Posterior cingulate gyrus (tissue), 11 donors: Measurements from ENCODE around the gene THRB.
"Not testable (repeated sequence)": the region's sequence is repeated elsewhere in the genome, so short reads cannot be mapped to it uniquely, and the experiment has no call there.

Experiments used
- DNase-seq, 10 donors: peaks; one replicate each; pipeline versions ENCODE4 v3.0.0 to v3.0.0-alpha.2; 2020 to 2021; ENCODE audit warnings: mixed read lengths in 3 of 10
- intact Hi-C: fragments of 100-400 bp; cut with DNase I; formaldehyde crosslinking; loops from one replicate; pipeline ENCODE4 v1.15.1; 2023

The THRB gene

GRCh38 chr3:24454856-24455255, 39.8 kb downstream of the THRB start:
- DNase-seq: no peak
- intact Hi-C loops: no loop called here

- DNase-seq: no peak
- intact Hi-C loops: no loop called here
Measured at GRCh38 chr3:24454393-24454792, 40.3 kb downstream of the THRB start.

DNA sequence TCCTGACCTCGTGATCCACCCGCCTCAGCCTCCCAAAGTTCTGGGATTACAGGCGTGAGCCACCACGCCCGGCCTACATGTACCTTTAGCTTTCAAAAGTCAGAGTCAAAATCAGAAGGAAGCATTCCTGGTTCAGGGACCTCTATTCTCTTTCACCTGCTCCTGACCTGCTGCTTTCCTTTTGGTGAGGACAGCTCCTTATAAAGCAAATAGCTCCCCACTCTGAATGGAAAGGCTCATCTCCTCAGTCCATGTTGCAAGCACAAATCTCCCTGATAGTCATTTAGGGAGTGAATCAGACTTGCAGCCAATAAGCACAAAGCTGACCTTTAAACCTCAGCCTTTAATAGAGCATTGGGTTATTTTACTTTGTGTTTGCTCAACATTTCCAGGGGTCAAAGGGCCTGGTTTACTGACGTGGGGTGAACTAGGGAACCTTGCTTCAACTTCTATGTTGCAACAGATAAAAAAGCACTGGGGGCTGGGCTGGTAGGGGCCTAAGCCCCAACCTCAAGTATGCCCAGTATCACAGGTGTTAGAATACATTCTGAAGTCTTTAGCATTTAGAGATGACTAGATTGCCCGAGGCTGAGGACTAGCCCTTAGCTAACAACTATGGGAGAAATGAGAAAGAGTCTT, 43.1 kb downstream of the THRB start:
- intact Hi-C loops: no loop called here
- DNase-seq: no peak

GRCh38 chr3:24450160-24450907, 44.3 kb downstream of the THRB start:
- intact Hi-C loops: no loop called here
- no peak for DNase-seq

DNA sequence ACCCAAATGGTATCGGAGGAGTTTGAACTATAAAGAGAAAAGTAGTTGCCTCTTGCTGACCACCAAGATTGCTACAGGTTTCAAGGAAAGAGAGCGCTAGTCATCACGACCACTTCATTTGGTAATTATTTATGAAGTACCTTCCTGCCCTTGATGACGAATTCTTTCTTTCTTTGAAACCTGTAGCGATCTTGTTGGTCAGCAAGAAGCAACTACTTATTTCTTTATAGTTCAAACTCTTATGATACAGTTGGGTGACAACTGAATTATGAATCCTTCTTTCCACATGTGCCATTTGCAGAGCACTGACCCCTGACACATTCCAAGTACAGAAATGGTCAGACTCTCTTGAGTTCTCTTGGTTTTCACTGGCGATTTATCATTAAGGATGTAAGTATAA, 46.8 kb downstream of the THRB start:
- no peak for DNase-seq
- intact Hi-C loops: no loop called here

DNA sequence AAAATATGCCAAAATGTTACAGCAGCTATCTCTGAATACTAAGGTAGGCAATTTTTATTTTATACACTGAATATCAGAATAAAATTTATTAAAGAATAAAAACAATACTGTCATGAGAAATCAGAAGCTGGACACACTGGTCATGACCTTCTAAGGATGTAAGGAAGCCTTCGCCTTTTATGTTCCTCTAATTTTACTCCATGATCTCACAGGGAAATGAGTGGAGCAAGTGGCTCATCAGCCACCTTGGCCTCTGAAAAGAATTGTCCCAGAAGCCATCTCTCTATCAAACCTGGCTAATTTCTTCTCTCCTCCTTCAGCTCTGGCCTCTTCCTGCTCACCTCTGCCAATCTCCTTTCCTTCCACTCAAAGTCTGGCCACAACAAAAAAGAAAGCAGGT, 48.6 kb downstream of the THRB start:
- intact Hi-C loops: no loop called here

DNA sequence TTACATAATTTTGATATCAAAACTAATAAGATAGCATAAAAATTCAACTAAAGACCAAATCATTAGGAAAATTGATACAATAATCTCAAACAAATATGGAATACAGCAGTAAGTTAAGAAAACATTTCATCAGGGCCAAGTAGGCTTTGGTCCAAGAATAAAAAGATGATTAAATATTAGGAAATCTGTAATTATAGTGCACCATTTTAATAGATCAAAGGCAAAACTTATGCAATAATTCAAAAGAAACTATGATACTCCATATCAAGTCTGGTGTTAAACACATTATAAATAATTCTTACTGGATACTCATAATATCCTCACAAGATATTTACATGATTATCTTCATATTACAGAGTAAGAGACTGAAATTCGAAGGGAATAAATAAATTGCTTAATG, 51.2 kb downstream of the THRB start:
- intact Hi-C loops: no loop called here

More for the DNA sequence above, 48.6 kb downstream of the THRB start:
- DNase-seq: no peak

GRCh38 chr3:24440760-24441464, 53.7 kb downstream of the THRB start:
- no peak for DNase-seq
- intact Hi-C loops: no loop called here

More for the DNA sequence above, 51.2 kb downstream of the THRB start:
- no peak for DNase-seq

DNA sequence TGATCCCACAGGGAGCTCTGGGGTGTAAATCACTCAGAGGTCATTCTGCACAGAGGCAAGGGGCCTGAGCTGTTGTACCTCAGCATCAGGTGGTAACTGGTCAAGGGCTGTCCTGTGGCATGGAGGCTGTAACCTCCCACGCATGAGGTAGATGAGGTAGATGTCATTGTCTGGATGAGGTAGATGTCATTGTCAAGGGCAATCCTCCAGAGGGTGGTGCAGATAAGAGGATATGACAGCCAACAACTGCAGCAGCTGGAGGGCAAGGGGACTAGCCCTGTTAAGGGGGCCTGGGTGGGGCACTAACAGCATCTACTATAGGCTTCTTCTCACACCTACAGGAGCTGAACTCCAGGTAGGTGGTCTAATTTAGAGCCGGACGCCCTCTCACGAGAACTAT, 55.6 kb downstream of the THRB start:
- no peak for DNase-seq
- intact Hi-C loops: no loop called here

GRCh38 chr3:24437326-24437725, 57.3 kb downstream of the THRB start:
- DNase-seq: no peak
- intact Hi-C loops: no loop called here

- peak in 2 of 10 donors; percentile 15 to 83 for DNase-seq
- intact Hi-C loops: no loop called here
Measured at GRCh38 chr3:24435584-24435983, 59.1 kb downstream of the THRB start.

- intact Hi-C loops: no loop called here
- DNase-seq: no peak
Measured at GRCh38 chr3:24434651-24435050, 60.0 kb downstream of the THRB start.

- DNase-seq: no peak
- intact Hi-C loops: no loop called here
Measured at GRCh38 chr3:24433838-24434591, 60.6 kb downstream of the THRB start.

- no peak for DNase-seq
- intact Hi-C loops: no loop called here
Measured at GRCh38 chr3:24432989-24433388, 61.7 kb downstream of the THRB start.

GRCh38 chr3:24428481-24428880, 66.2 kb downstream of the THRB start:
- intact Hi-C loops: no loop called here
- DNase-seq: no peak

GRCh38 chr3:24426896-24427295, 67.8 kb downstream of the THRB start:
- intact Hi-C loops: no loop called here
- no peak for DNase-seq

DNA sequence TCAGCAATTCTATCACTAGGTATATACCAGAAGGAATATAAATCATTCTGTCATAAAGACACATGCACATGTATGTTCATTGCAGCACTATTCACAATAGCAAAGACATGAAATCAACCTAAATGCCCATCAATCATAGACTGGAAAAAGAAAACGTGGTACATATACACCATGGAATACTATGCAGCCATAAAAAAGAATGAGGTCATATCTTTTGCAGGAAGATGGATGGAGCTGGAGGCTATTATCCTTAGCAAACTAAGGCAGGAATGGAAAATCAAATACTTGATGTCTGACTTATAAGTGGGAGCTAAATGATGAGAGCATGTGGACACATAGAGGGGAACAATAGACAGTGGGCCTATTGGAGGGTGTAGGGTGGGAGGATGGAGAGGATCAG, 73.8 kb downstream of the THRB start:
- intact Hi-C loops, DNase-seq: not testable (repeated sequence)

GRCh38 chr3:24420224-24420623, 74.4 kb downstream of the THRB start:
- no peak for DNase-seq
- intact Hi-C loops: no loop called here

GRCh38 chr3:24419067-24419791, 75.4 kb downstream of the THRB start:
- intact Hi-C loops: no loop called here
- DNase-seq: no peak

- intact Hi-C loops: no loop called here
- no peak for DNase-seq
Measured at GRCh38 chr3:24417730-24418129, 76.9 kb downstream of the THRB start.
